Measurements from ENCODE around the gene ZNF618.
A peak's percentile ranks its signal among the peaks of the same experiment; 100 is the strongest.
"Not testable (repeated sequence)": the region's sequence is repeated elsewhere in the genome, so short reads cannot be mapped to it uniquely, and the experiment has no call there.

The ZNF618 gene

GRCh38 chr9:113988385-113989016 is 112.4 kb downstream of the ZNF618 start:
- DNase-seq (ENCODE audit: low read depth): no peak

GRCh38 chr9:113989017-113989713 is 113.1 kb downstream of the ZNF618 start:
- DNase-seq (ENCODE audit: low read depth): no peak

GRCh38 chr9:113989714-113990569 is 113.8 kb downstream of the ZNF618 start:
- no peak for DNase-seq (ENCODE audit: low read depth)

GRCh38 chr9:113990570-113990907 is 114.4 kb downstream of the ZNF618 start:
- DNase-seq (ENCODE audit: low read depth): no peak

- DNase-seq (ENCODE audit: low read depth): peak; percentile 31
These were observed 114.9 kb downstream of the ZNF618 start for GRCh38 chr9:113990975-113991471.

- DNase-seq (ENCODE audit: low read depth): no peak
These were observed 115.6 kb downstream of the ZNF618 start for GRCh38 chr9:113991714-113992113.

GRCh38 chr9:113992276-113992951 is 116.3 kb downstream of the ZNF618 start:
- DNase-seq (ENCODE audit: low read depth): no peak

GRCh38 chr9:113992994-113993393 is 116.9 kb downstream of the ZNF618 start:
- DNase-seq (ENCODE audit: low read depth): no peak

- peak; percentile 64 for DNase-seq (ENCODE audit: low read depth)
These were observed 117.9 kb downstream of the ZNF618 start for GRCh38 chr9:113993838-113994540.

- DNase-seq (ENCODE audit: low read depth): no peak
These were observed 119.3 kb downstream of the ZNF618 start for GRCh38 chr9:113995401-113995800.

GRCh38 chr9:113995963-113996362 is 119.9 kb downstream of the ZNF618 start:
- no peak for DNase-seq (ENCODE audit: low read depth)

- no peak for DNase-seq (ENCODE audit: low read depth)
These were observed 120.5 kb downstream of the ZNF618 start for GRCh38 chr9:113996531-113997001.

- DNase-seq (ENCODE audit: low read depth): not testable (repeated sequence)
These were observed 121.0 kb downstream of the ZNF618 start for GRCh38 chr9:113997064-113997463.

GRCh38 chr9:113997610-113998009 is 121.5 kb downstream of the ZNF618 start:
- no peak for DNase-seq (ENCODE audit: low read depth)

- DNase-seq (ENCODE audit: low read depth): no peak
These were observed 122.0 kb downstream of the ZNF618 start for GRCh38 chr9:113998114-113998513.

- no peak for DNase-seq (ENCODE audit: low read depth)
These were observed 122.6 kb downstream of the ZNF618 start for GRCh38 chr9:113998525-113999255.

- DNase-seq (ENCODE audit: low read depth): no peak
These were observed 123.3 kb downstream of the ZNF618 start for GRCh38 chr9:113999256-114000062.

GRCh38 chr9:114000063-114000454 is 124.0 kb downstream of the ZNF618 start:
- DNase-seq (ENCODE audit: low read depth): no peak

GRCh38 chr9:114000671-114001409 is 124.7 kb downstream of the ZNF618 start:
- DNase-seq (ENCODE audit: low read depth): no peak

Measured in iris pigment epithelial cell (primary cell).